Prostate gland (tissue), 2 donors: Measurements from ENCODE around the gene LRRTM4.

ENCODE experiments used
- POLR2A ChIP-seq: fragments of 450-650 bp; IDR thresholded peaks from one replicate; pipeline ENCODE4 v1.6.1; 2016; ENCODE audit warnings: antibody characterized with exemption, mild to moderate bottlenecking
- POLR2AphosphoS5 ChIP-seq: sonication (generic); formaldehyde crosslinking; IDR thresholded peaks from one replicate; pipeline ENCODE4 v1.6.1; 2017; ENCODE audit warnings: antibody characterized with exemption
- TF ChIP-seq, protein P1 (sequence below), 4 experiments: fragments of 200-600 bp in 2 of 4; fragments of 450-650 bp in 2 of 4; sonication (generic) in 2 of 4; IDR thresholded peaks; 1 replicate in 3 of 4; 2 replicates in 1 of 4; pipeline ENCODE4 v1.5.1; 2016 to 2019; ENCODE audit warnings: antibody characterized with exemption in 4 of 4, mild to moderate bottlenecking in 2 of 4, moderate library complexity in 2 of 4

DNA sequence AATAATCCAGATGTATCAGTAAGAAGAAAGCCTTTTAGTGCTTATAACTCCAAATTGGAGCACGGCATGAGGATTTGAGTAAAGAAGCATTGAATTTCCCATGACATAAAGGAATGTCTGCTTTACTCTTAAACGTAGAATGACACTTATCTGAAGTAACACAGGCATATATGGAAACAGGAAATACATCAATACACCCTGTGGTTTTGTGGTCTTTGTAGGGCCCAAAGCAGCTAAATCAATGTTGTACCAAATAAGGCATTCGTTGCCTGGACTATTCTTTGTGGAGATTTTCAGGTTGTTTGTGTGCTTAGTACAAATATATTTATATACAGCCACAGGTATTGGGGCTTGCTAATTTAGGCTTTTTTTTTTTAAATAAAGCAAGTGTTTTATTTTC is 660.5 kb downstream of the LRRTM4 start:
- TF ChIP-seq, protein P1, sequence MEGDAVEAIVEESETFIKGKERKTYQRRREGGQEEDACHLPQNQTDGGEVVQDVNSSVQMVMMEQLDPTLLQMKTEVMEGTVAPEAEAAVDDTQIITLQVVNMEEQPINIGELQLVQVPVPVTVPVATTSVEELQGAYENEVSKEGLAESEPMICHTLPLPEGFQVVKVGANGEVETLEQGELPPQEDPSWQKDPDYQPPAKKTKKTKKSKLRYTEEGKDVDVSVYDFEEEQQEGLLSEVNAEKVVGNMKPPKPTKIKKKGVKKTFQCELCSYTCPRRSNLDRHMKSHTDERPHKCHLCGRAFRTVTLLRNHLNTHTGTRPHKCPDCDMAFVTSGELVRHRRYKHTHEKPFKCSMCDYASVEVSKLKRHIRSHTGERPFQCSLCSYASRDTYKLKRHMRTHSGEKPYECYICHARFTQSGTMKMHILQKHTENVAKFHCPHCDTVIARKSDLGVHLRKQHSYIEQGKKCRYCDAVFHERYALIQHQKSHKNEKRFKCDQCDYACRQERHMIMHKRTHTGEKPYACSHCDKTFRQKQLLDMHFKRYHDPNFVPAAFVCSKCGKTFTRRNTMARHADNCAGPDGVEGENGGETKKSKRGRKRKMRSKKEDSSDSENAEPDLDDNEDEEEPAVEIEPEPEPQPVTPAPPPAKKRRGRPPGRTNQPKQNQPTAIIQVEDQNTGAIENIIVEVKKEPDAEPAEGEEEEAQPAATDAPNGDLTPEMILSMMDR (IDR thresholded peaks at IDR 0.05): no peak
- TF ChIP-seq POLR2AphosphoS5: no peak
- no peak for TF ChIP-seq POLR2A
